CD4-positive, CD25-positive, alpha-beta regulatory T cell (primary cell): Measurements from ENCODE around the gene MBOAT1. TPM values are rescaled to one million over a fixed set of nuclear protein-coding genes. Genes with fewer than 3 reads are reported as not detected.
"Not testable (repeated sequence)": the region's sequence is repeated elsewhere in the genome, so short reads cannot be mapped to it uniquely, and the experiment has no call there.

ENCODE experiments used
- ATAC-seq, 2 donors: fragments of 150-1000 bp; cut with Tn5 transposase; one replicate each; pipeline ENCODE4 v1.10.0; 2021; ENCODE audit warnings: low read depth in 2 of 2, moderate number of reproducible peaks in 2 of 2, moderate library complexity in 1 of 2
- DNase-seq, 3 donors: peaks; one replicate each; pipeline versions ENCODE4 v3.0.0 to v3.0.0-alpha.2; 2012 to 2022; ENCODE audit warnings: mixed read lengths in 1 of 3
- H3K27ac ChIP-seq: one replicate; pipeline ENCODE4 v1.7.0; 2013; ENCODE audit warnings: mild to moderate bottlenecking, low read length; ENCODE audit not compliant: insufficient read depth, poor library complexity, severe bottlenecking
- H3K27me3 ChIP-seq: one replicate; pipeline ENCODE4 v1.7.0; 2013; ENCODE audit warnings: low read length; ENCODE audit not compliant: control insufficient read depth, insufficient read depth
- H3K36me3 ChIP-seq: one replicate; pipeline ENCODE4 v1.7.0; 2013; ENCODE audit warnings: mild to moderate bottlenecking, low read length, moderate library complexity; ENCODE audit not compliant: control insufficient read depth, insufficient read depth
- H3K4me1 ChIP-seq: 2 replicates; pipeline ENCODE4 v1.7.0; 2013; ENCODE audit warnings: mild to moderate bottlenecking, low read length; ENCODE audit not compliant: insufficient read depth, control insufficient read depth, poor library complexity, severe bottlenecking
- H3K4me3 ChIP-seq: one replicate; pipeline ENCODE4 v1.7.0; 2013; ENCODE audit warnings: low read depth, mild to moderate bottlenecking, low read length, moderate library complexity
- H3K9me3 ChIP-seq, 2 experiments: 1 replicate in 1 of 2; 2 replicates in 1 of 2; pipeline ENCODE4 v1.7.0; 2013; ENCODE audit warnings: low read length in 2 of 2, mild to moderate bottlenecking in 1 of 2, moderate library complexity in 1 of 2; ENCODE audit not compliant: control insufficient read depth in 2 of 2
- H3K27ac Mint-ChIP-seq, 3 donors: one replicate each; pipeline ENCODE4 v1.8.0; 2020 to 2022; ENCODE audit warnings: mild to moderate bottlenecking in 3 of 3, mixed read lengths in 3 of 3, moderate library complexity in 2 of 3
- H3K27me3 Mint-ChIP-seq: one replicate; pipeline ENCODE4 v1.8.0; 2022; ENCODE audit warnings: mild to moderate bottlenecking, mixed read lengths
- H3K36me3 Mint-ChIP-seq: one replicate; pipeline ENCODE4 v1.8.0; 2020; ENCODE audit warnings: mixed read lengths
- H3K4me1 Mint-ChIP-seq, 4 donors: one replicate each; pipeline ENCODE4 v1.8.0; 2020 to 2022; ENCODE audit warnings: mixed read lengths in 4 of 4, mild to moderate bottlenecking in 1 of 4
- H3K4me3 Mint-ChIP-seq, 4 donors: one replicate each; pipeline ENCODE4 v1.8.0; 2020 to 2022; ENCODE audit warnings: mild to moderate bottlenecking in 4 of 4, mixed read lengths in 4 of 4, moderate library complexity in 3 of 4
- H3K9me3 Mint-ChIP-seq, 7 donors: one replicate each; pipeline ENCODE4 v1.8.0; 2020 to 2022; ENCODE audit warnings: mixed read lengths in 7 of 7, mild to moderate bottlenecking in 3 of 7, moderate library complexity in 2 of 7
- polyA plus RNA-seq, 4 donors: library from polyadenylated mRNA; unstranded; fragments of 300-500 nt; fragmentation: Illumina TruSeq; gene quantifications; one replicate each; pipeline ENCODE4 v1.2.3, GENCODE V29; 2021
- total RNA-seq: library from RNA; stranded (reverse); gene quantifications from one replicate; pipeline ENCODE4 v1.2.3, GENCODE V29; 2022

Gene MBOAT1
- total and polyA plus RNA-seq, 5 donors from 2014 or later = 3.6 to 26.4 (median 6.0) TPM

DNA sequence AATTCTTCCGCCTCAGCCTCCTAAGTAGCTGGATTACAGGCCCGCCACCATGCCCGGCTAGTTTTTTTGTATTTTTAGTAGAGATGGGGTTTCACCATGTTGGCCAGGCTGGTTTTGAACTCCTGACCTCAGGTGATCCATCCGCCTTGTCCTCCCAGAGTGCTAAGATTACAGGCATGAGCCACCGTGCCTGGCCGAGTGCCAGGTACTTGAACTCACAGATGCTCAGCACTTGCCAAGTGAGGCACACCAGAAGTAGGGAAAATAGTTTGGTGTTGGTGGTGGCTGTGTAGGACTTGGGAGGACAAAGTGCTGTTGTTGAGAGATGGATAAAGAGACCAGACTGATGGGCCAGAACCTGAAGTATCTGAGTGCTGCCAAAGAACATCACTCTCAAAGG, 40.0 kb upstream of the MBOAT1 start:
- H3K4me3 Mint-ChIP-seq = no peak overlapping the region

DNA sequence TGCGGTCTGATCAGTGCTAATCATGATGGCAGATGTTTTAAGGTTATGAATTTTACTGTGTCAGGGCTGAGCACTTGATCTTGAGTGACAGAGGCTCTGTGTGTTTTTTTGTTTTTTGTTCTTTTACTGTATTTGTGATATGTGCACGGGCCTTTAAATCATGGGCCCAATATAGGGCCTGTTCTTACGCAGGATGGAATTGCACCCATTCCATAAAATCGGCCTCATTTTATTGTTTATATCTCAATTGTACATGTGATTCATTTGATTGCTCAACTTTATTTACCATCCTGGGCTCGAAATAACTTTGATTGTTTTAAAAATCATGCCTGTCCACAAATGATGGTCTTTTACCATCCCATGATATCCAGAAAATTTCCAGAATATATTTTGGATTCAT, 39.3 kb upstream of the MBOAT1 start:
- no peaks in the 10 kb centered on the region for H3K4me1 ChIP-seq
- H3K4me3 ChIP-seq = no peak overlapping the region
- peaks cover 11% of the 10 kb centered on the region for H3K27me3 Mint-ChIP-seq
- no peaks in the 10 kb centered on the region for H3K36me3 ChIP-seq
- no peaks in the 10 kb centered on the region for H3K27me3 ChIP-seq
- peak overlapping the region in 1 of 4 donors; percentile 8 for H3K4me3 Mint-ChIP-seq
- no peaks in the 10 kb centered on the region for H3K9me3 Mint-ChIP-seq
- no peaks in the 10 kb centered on the region for H3K4me1 Mint-ChIP-seq
- H3K36me3 Mint-ChIP-seq = no peaks in the 10 kb centered on the region
- H3K9me3 ChIP-seq = no peaks in the 10 kb centered on the region
- H3K27ac Mint-ChIP-seq = no peak overlapping the region
- no peak for DNase-seq
- no peak overlapping the region for H3K27ac ChIP-seq
- ATAC-seq = no peak

More for the DNA sequence above, 40.0 kb upstream of the MBOAT1 start:
- Histone ChIP-seq H3K27ac (no peak overlapping the region), H3K27me3 (no peaks in the 10 kb centered on the region), H3K9me3 (no peaks in the 10 kb centered on the region), H3K4me3 (no peak overlapping the region), H3K36me3 (no peaks in the 10 kb centered on the region), H3K4me1 (no peaks in the 10 kb centered on the region)
- H3K4me1 Mint-ChIP-seq = no peaks in the 10 kb centered on the region
- H3K36me3 Mint-ChIP-seq = no peaks in the 10 kb centered on the region
- DNase-seq (no peak), ATAC-seq (no peak)
- H3K27ac Mint-ChIP-seq = no peak overlapping the region
- H3K27me3 Mint-ChIP-seq = peaks cover 11% of the 10 kb centered on the region
- H3K9me3 Mint-ChIP-seq = no peaks in the 10 kb centered on the region

DNA sequence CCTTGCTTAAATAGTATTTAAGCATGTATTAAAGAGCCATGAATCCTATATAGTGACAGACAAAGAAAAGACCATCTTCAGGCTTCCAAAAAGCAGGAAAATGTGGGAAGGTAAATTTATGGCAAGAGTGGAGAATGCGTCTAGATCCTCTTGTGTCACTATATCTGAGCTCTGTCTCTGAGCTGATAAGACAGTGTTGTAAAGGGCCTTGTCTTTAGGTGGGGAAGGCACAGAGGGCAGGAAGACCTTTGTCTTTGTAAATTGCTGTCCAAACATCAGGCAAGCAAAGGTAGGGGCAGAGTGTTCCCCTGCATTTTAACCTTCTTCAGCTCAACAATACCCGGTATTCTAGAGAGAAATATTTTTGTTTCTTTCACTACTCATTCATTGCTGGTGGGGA, 33.9 kb upstream of the MBOAT1 start:
- Mint-ChIP-seq H3K27ac (no peak overlapping the region), H3K4me3 (no peak overlapping the region), H3K4me1 (peaks cover 0 to 5% (median 0%) of the 10 kb centered on the region in 4 donors), H3K9me3 (no peaks in the 10 kb centered on the region), H3K36me3 (no peaks in the 10 kb centered on the region), H3K27me3 (peaks cover 6% of the 10 kb centered on the region)
- Histone ChIP-seq H3K9me3 (no peaks in the 10 kb centered on the region), H3K4me1 (no peaks in the 10 kb centered on the region), H3K36me3 (no peaks in the 10 kb centered on the region), H3K27ac (no peak overlapping the region), H3K27me3 (no peaks in the 10 kb centered on the region), H3K4me3 (no peak overlapping the region)
- DNase-seq (no peak), ATAC-seq (no peak)

DNA sequence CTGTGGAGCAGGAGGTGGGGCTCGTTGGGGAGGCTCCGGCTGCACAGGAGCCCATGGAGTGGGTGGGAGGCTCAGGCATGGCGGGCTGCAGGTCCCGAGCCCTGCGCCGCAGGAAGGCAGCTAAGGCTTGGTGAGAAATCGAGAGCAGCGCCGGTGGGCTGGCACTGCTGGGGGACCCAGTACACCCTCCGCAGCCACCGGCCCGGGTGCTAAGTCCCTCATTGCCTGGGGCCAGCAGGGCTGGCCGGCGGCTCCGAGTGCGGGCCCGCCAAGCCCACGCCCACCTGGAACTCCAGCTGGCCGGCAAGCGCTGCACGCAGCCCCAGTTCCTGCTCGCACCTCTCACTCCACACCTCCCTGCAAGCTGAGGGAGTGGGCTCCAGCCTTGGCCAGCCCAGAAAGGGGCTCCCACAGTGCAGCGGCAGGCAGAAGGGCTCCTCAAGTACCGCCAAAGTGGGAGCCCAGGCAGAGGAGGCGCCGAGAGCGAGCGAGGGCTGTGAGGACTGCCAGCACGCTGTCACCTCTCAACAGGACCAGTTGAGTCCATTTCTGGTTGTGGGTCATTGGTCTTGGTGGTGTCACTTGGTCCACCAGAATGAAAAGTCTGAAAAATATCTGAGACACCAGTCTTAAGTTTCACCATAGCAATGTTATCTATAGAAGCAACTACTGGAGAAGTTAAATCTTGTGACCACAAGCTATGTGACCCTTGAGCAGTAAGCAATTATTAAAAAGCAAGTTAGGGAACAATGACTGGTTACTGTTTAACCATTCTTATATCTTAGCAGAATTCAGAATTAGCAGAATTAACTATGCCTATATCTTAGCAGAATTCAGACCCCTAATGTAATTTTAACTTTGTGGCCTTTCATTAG, 32.8 kb upstream of the MBOAT1 start:
- H3K4me1 ChIP-seq, H3K4me3 Mint-ChIP-seq, H3K27me3 ChIP-seq, H3K4me1 Mint-ChIP-seq, H3K9me3 Mint-ChIP-seq, H3K9me3 ChIP-seq, H3K36me3 ChIP-seq, DNase-seq, H3K27ac ChIP-seq, ATAC-seq, H3K27me3 Mint-ChIP-seq, H3K36me3 Mint-ChIP-seq, H3K27ac Mint-ChIP-seq, H3K4me3 ChIP-seq: not testable (repeated sequence)

DNA sequence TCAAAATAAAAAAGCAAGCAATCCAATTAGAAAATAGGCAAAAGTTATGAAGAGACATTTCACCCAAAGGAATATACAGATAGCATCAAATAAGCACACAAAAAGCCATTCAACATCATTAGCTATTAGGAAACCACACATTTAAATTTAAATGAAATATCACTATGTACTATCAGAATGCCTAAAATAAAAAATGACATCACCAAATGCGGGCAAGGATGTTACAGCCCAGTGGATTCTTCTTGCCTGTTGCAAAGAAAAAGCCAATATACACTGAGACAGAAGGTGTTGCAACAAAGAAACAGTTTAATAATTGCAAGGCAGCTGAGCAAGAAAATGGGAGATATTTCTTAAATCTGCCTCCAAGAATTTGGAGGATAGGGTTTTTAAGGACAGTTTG, 31.0 kb upstream of the MBOAT1 start:
- H3K4me3 Mint-ChIP-seq = no peak overlapping the region
- no peak for ATAC-seq
- H3K27ac Mint-ChIP-seq = no peak overlapping the region

DNA sequence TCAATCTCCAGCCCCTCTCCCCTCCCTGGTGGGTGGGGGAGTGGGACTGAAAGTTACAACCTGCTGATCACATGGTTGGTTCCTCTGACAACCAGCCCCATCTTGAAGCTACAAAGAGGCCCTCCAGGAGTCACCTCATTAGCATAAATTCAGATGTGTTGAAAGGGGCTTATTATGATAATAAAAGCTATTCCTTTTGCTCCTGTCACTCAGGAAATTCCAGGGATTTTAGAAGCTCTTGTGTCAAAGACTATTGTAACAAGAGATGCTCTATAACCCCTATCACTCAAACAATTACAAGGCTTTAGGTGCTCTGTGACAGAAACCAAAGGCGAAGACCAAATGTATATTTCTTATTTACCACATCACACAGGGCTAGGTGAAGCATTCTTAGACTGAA, 30.1 kb upstream of the MBOAT1 start:
- Mint-ChIP-seq H3K4me3 (no peak overlapping the region), H3K27me3 (peaks cover 6% of the 10 kb centered on the region), H3K4me1 (peaks cover 0 to 8% (median 3%) of the 10 kb centered on the region in 4 donors), H3K27ac (no peak overlapping the region), H3K36me3 (no peaks in the 10 kb centered on the region), H3K9me3 (no peaks in the 10 kb centered on the region)
- Histone ChIP-seq H3K27ac (no peak overlapping the region), H3K4me3 (no peak overlapping the region), H3K4me1 (no peaks in the 10 kb centered on the region), H3K9me3 (no peaks in the 10 kb centered on the region), H3K36me3 (no peaks in the 10 kb centered on the region), H3K27me3 (no peaks in the 10 kb centered on the region)
- ATAC-seq = no peak
- no peak for DNase-seq

More for the DNA sequence above, 31.0 kb upstream of the MBOAT1 start:
- peaks cover 0 to 5% (median 1%) of the 10 kb centered on the region in 4 donors for H3K4me1 Mint-ChIP-seq
- no peaks in the 10 kb centered on the region for H3K27me3 ChIP-seq
- peaks cover 6% of the 10 kb centered on the region for H3K27me3 Mint-ChIP-seq
- no peak overlapping the region for H3K27ac ChIP-seq
- no peak overlapping the region for H3K4me3 ChIP-seq
- H3K9me3 ChIP-seq = no peaks in the 10 kb centered on the region
- no peaks in the 10 kb centered on the region for H3K36me3 Mint-ChIP-seq
- no peaks in the 10 kb centered on the region for H3K9me3 Mint-ChIP-seq
- DNase-seq = no peak
- H3K36me3 ChIP-seq = no peaks in the 10 kb centered on the region
- no peaks in the 10 kb centered on the region for H3K4me1 ChIP-seq

DNA sequence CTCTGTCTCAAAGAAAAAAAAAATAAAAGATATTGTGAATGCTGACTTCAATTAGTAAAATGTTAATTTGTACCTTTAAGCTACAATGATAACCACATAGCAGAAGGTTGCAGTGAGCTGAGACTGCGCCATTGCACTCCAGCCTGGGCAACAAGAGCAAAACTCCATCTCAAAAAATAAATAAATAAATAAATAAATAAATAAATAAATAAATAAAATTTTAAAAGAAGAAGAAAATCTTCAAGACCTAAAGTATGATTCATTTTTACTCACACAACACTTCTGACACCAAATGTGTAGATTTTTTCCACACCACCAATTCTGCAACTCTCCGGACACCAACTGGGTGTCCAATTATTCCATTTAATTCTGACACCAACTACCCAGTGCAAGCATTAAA, 28.8 kb upstream of the MBOAT1 start:
- H3K27me3 ChIP-seq = no peaks in the 10 kb centered on the region
- no peak overlapping the region for H3K27ac Mint-ChIP-seq
- H3K9me3 ChIP-seq = no peaks in the 10 kb centered on the region
- ATAC-seq (no peak), DNase-seq (no peak)
- no peak overlapping the region for H3K27ac ChIP-seq
- no peaks in the 10 kb centered on the region for H3K36me3 ChIP-seq
- no peaks in the 10 kb centered on the region for H3K36me3 Mint-ChIP-seq
- H3K4me3 Mint-ChIP-seq = no peak overlapping the region
- H3K4me1 ChIP-seq = no peaks in the 10 kb centered on the region
- H3K4me1 Mint-ChIP-seq = peaks cover 0 to 18% (median 7%) of the 10 kb centered on the region in 4 donors
- no peak overlapping the region for H3K4me3 ChIP-seq
- peaks cover 6% of the 10 kb centered on the region for H3K27me3 Mint-ChIP-seq
- no peaks in the 10 kb centered on the region for H3K9me3 Mint-ChIP-seq
